Gastrocnemius medialis (tissue), 4 donors: ENCODE measurements around the gene LAMB1.

Experiments
- CTCF ChIP-seq, 5 experiments: fragments of 450-650 bp in 3 of 5; fragments of 200-600 bp in 2 of 5; sonication (generic) in 2 of 5; IDR thresholded peaks in 4 of 5; conservative IDR thresholded peaks in 1 of 5; 1 replicate in 4 of 5; 2 replicates in 1 of 5; pipeline ENCODE4 v1.5.1; 2016 to 2019; ENCODE audit warnings: antibody characterized with exemption in 5 of 5, mild to moderate bottlenecking in 3 of 5, moderate library complexity in 3 of 5
- POLR2A ChIP-seq, 2 donors: fragments of 450-650 bp; IDR thresholded peaks; one replicate each; pipeline ENCODE4 v1.6.1; 2017; ENCODE audit warnings: antibody characterized with exemption in 2 of 2, mild to moderate bottlenecking in 2 of 2, moderate library complexity in 2 of 2

- no peak for TF ChIP-seq CTCF (IDR thresholded peaks at IDR 0.05 in 4 of 5, conservative IDR thresholded peaks at IDR 0.05 in 1 of 5)
- no peak for TF ChIP-seq POLR2A (IDR thresholded peaks at IDR 0.05)
Measured at GRCh38 chr7:107975394-107976013, 27.5 kb downstream of the LAMB1 start.
